Colonic mucosa (tissue), 4 donors: ENCODE results near the gene BCL2L11. TPM values are rescaled to one million over a fixed set of nuclear protein-coding genes. Genes with fewer than 3 reads are reported as not detected.

Experiments
- DNase-seq: peaks from one replicate; pipeline ENCODE4 v3.0.0-alpha.2; 2020
- H3K27ac ChIP-seq: fragments of 200-600 bp; one replicate; pipeline ENCODE4 v1.8.0; 2021
- H3K27me3 ChIP-seq: fragments of 200-600 bp; one replicate; pipeline ENCODE4 v1.8.0; 2021
- H3K36me3 ChIP-seq: fragments of 200-600 bp; one replicate; pipeline ENCODE4 v1.8.0; 2021
- H3K4me1 ChIP-seq: fragments of 200-600 bp; one replicate; pipeline ENCODE4 v1.8.0; 2021; ENCODE audit warnings: mild to moderate bottlenecking
- H3K4me3 ChIP-seq: fragments of 200-600 bp; one replicate; pipeline ENCODE4 v1.8.0; 2021
- H3K9ac ChIP-seq, 2 donors: one replicate each; pipeline ENCODE4 v1.7.0; 2013; ENCODE audit warnings: control low read depth in 2 of 2, low read depth in 2 of 2, low read length in 2 of 2
- H3K9me3 ChIP-seq: fragments of 200-600 bp; one replicate; pipeline ENCODE4 v1.8.0; 2021
- intact Hi-C: fragments of 100-400 bp; cut with DNase I; formaldehyde crosslinking; loops from one replicate; pipeline ENCODE4 v1.14.1; 2022
- total RNA-seq, 2 donors: library from RNA; stranded (reverse); fragmentation: NEBNext Ultra II Directional in 1 of 2; extraction: Animal tissue kit (Norgen Biotek cat#: 25700) in 1 of 2; gene quantifications; one replicate each; pipeline ENCODE4 v1.2.1, GENCODE V29; 2021
- TF ChIP-seq, protein P1 (sequence below): fragments of 200-600 bp; IDR thresholded peaks from one replicate; pipeline ENCODE4 v1.8.0; 2022; ENCODE audit warnings: antibody characterized with exemption, mild to moderate bottlenecking
- donor health status: healthy.
- donor health status: DM: no; HTN: no; CAD: no.
- donor health status: DM: no; HTN: no; CAD: no.

BCL2L11 gene
- total RNA-seq, 2 donors from 2014 or later, result 21.3 to 31.7 TPM

DNA sequence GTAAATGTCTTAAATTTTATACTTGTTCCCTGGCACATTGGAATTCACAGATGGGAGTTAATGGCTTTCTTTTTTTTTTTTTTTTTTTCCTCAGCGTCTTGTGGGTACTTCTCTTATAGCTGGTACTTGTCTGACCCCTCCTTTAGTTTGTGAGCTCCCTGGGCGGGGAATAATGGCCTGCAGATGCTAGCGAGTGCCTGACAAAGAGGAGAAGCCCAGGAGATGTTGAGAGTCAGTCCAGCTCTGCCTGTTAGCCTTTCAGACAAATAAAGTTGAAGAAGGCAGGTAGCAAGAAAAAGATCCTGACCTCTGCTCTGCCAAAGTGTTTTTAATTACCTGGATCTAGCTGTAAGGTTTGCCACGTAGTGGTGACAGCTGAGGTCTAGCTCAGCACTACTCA is 6.6 kb downstream of the BCL2L11 start:
- Histone ChIP-seq H3K4me3 (no peak overlapping the region), H3K9ac (no peak overlapping the region), H3K27me3 (no peaks in the 10 kb centered on the region), H3K9me3 (no peaks in the 10 kb centered on the region), H3K4me1 (no peaks in the 10 kb centered on the region), H3K36me3 (no peaks in the 10 kb centered on the region), H3K27ac (no peak overlapping the region)
- TF ChIP-seq, protein P1, sequence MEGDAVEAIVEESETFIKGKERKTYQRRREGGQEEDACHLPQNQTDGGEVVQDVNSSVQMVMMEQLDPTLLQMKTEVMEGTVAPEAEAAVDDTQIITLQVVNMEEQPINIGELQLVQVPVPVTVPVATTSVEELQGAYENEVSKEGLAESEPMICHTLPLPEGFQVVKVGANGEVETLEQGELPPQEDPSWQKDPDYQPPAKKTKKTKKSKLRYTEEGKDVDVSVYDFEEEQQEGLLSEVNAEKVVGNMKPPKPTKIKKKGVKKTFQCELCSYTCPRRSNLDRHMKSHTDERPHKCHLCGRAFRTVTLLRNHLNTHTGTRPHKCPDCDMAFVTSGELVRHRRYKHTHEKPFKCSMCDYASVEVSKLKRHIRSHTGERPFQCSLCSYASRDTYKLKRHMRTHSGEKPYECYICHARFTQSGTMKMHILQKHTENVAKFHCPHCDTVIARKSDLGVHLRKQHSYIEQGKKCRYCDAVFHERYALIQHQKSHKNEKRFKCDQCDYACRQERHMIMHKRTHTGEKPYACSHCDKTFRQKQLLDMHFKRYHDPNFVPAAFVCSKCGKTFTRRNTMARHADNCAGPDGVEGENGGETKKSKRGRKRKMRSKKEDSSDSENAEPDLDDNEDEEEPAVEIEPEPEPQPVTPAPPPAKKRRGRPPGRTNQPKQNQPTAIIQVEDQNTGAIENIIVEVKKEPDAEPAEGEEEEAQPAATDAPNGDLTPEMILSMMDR, result no peak
- no peak for DNase-seq
- intact Hi-C loops, result no loop called here

DNA sequence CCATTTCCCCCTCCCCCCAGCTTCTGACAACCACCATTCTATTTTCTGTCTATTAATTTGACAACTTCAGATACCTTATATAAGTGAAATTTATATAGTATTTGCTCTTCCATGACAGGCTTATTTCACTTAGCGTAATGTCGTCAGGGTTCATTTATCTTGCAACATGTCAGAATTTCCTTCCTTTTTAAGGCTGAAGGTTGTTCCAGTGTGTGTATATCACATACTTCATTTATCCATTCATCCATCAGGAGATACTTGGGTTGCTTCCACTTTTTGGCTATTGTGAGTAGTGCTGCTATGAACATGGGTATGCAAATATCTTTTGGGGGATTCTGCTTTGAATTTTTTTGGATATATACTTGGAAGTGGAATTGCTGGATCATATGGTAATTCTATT is 7.4 kb downstream of the BCL2L11 start:
- intact Hi-C loops, result no loop called here
- Histone ChIP-seq H3K36me3 (no peaks in the 10 kb centered on the region), H3K4me1 (no peaks in the 10 kb centered on the region), H3K27ac (no peak overlapping the region), H3K9ac (no peak overlapping the region), H3K9me3 (no peaks in the 10 kb centered on the region), H3K27me3 (no peaks in the 10 kb centered on the region), H3K4me3 (no peak overlapping the region)
- DNase-seq, result no peak
- TF ChIP-seq, protein P1, result no peak

DNA sequence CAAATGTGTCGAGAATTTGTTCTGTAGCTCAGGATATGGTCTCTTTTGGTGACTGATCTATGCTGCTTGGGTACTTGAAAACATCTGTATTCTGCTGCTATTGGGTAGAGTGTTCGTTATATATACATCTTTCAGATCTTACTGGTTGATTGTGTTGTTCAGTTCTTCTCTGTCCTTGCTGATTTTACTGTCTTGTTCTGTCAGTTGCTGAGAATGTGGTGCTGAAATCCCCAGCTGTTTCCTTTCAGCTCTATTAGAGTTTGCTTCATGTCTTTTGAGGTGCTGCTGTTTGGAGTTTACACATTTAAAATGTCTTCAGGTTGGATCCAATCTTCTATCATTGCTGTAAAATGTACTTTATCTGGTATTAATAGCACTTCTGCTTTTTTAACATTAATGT is 12.9 kb downstream of the BCL2L11 start:
- H3K27ac ChIP-seq, result no peak overlapping the region
- H3K4me1 ChIP-seq, result no peaks in the 10 kb centered on the region
- no peaks in the 10 kb centered on the region for H3K36me3 ChIP-seq
- TF ChIP-seq, protein P1, result no peak
- H3K9me3 ChIP-seq, result no peaks in the 10 kb centered on the region
- no peak overlapping the region for H3K4me3 ChIP-seq
- H3K27me3 ChIP-seq, result no peaks in the 10 kb centered on the region
- DNase-seq, result no peak
- H3K9ac ChIP-seq, result no peak overlapping the region
- intact Hi-C loops, result no loop called here

DNA sequence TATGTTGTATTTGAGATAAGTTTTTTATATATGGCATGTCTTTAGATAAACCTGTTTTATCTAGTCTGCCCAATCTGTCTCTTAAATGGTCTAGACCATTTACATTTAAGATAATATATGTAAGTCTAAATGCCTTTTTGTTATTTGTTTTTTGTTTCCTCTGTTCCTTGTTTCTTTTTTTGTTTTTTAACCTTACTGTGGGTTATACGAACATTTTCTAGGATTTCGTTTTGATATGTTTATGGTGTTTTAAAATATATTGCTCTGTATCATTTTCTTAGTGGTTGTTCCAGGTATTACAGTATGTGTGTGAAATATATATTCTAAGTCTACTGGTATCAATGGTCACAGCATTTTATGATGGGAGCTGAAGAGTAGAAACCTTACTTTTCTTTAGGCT is 13.3 kb downstream of the BCL2L11 start:
- Histone ChIP-seq H3K27ac (no peak overlapping the region), H3K27me3 (no peaks in the 10 kb centered on the region), H3K4me1 (no peaks in the 10 kb centered on the region), H3K4me3 (no peak overlapping the region), H3K36me3 (no peaks in the 10 kb centered on the region), H3K9ac (no peak overlapping the region), H3K9me3 (no peaks in the 10 kb centered on the region)
- TF ChIP-seq, protein P1, result peak; percentile 12
- intact Hi-C loops, result no loop called here
- DNase-seq, result no peak

DNA sequence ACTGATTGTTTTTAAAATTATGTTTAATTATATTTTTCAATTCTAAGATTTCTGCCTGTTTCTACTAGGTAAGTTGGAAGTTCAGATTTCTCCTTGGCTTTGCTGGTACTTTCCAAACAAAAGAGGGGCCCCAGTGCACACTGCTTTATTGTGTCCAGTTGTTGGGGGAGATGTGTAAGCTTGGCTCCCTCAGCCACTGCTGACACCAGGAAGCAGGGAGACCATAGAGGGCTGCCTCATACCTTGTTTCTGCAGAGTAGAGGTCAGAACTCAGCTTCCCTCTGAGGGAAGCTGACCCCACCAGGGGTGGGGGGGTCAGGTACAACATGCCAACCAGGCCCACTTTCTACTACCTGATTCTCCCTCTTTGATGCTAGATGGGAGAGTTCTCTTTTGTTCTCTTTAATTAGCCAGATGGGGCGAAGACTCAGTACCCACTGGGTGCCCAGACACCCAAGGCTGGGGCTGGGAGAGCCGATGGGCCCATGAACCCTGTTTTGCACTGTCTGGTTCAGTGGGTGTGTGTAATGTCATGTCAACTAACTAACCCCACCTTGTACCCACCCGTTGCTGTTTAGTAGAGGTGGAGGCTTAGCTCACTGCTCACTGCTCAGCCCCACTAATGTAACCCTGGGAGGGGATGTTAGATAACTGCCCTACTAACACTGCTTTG is 14.7 kb downstream of the BCL2L11 start:
- Histone ChIP-seq H3K36me3 (no peaks in the 10 kb centered on the region), H3K4me1 (no peaks in the 10 kb centered on the region), H3K9me3 (no peaks in the 10 kb centered on the region), H3K9ac (no peak overlapping the region), H3K27ac (no peak overlapping the region), H3K4me3 (no peak overlapping the region), H3K27me3 (no peaks in the 10 kb centered on the region)
- TF ChIP-seq, protein P1, result no peak
- intact Hi-C loops, result no loop called here
- DNase-seq, result no peak
